Effector CD8-positive, alpha-beta T cell (primary cell): ENCODE results near the gene KLHL6.
"Not testable (repeated sequence)": the region's sequence is repeated elsewhere in the genome, so short reads cannot be mapped to it uniquely, and the experiment has no call there.

ENCODE experiments used
- DNase-seq: peaks from one replicate; lab custom pipeline; 2025; lab: John Stamatoyannopoulos, UW

KLHL6 gene

DNA sequence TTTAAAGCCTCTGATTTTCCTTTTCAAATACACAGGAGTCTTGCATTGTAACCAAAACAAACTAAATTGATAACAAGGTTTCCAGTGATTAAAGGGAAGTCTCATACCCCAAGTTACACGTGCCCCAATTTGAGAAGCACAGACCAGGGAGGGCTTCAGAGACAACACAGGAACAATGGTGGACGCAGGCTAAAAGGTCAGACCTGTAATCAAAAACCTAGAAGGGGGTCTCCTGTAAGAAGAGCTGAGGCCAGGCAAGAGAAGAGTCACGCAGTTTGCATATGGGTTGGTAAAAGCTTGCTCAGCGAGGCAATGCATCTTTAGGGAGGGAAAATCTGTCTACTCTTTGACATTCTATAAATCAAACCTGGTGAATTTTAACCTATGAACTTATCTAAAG, 68.5 kb downstream of the KLHL6 start:
- DNase-seq = no peak

DNA sequence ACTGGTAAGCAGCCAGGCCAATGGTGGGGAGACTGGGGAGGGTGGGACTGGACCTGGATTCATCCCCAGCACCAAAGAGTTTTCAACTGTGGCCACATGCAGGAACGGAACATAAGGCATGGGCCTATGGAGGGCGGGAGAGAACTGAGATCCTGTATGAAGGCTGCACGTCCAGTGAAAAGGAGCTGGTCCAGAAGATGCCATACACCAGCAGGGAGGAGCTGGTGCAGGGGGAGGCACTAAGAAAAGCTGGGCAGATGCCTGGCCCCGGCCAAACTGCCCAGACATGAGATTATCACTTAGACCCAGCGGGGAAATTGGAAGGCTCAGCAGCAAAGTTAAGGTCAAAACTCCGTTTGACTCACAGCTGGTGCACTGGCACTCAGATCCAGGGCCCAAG, 69.0 kb downstream of the KLHL6 start:
- DNase-seq = no peak

DNA sequence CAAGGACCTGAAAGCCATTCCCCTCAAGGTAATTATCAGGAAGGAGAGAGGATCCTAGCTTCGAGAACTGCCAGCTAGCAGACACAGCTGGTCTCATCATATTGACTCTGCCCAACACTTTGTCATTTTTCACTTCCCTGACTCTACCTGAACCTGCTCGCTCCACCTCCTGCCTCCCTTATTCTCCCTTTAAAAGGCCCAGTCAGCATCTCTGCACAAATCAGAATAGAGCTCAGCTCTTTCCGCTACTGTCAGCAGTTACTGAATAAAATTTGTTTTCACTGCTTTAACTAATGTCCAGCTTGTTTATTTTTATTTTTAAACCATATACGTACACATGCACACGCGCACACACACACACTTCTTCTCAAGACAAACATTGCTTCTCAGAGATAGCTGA, 69.9 kb downstream of the KLHL6 start:
- no peak for DNase-seq

DNA sequence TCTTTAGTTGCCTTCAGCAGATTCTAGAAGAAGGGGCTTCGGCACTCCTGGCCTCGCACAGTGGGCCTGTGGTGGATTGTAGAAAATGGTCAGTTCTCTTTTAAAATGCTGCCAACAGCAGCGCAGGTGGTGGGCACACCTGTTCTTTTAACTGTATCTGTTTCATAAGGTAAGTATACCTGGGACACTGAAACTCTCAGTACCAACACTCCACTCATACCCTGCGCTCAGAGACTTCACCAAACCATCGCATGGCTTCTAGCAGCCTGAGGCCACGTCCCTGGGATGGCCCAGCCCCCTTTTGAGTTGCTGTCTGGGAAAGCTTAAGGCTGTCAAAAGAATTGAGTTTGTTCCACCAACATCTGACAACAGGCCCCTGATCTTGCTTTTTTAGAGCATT, 70.4 kb downstream of the KLHL6 start:
- DNase-seq = no peak

DNA sequence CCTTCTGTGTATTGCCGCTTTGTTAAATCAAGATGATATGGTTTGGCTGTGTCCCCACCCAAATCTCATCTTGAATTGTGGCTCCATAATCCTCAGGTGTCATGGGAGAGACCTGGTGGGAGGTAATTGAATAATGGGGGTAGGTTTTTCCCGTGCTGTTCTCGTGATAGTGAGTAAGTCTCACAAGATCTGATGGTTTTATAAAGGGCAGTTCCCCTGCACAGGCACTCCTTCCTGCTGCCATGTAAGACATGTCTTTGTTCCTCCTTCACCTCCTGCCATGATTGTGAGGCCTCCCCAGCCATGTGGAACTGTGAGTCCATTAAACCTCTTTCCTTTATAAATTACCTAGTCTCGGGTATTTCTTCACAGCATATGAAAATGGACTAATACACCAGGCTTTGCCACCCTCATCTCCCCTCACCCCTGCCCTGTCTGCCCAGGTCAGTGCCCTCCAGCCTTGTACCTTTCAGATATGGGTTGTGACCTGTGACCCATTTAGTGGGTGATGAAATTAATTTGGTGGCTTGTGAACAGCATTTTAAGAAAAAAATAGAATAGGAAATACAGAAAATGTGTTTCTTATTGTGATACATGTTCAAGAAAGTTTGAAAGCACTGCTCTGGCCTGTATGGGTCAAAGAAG, 71.0 kb downstream of the KLHL6 start:
- no peak for DNase-seq

DNA sequence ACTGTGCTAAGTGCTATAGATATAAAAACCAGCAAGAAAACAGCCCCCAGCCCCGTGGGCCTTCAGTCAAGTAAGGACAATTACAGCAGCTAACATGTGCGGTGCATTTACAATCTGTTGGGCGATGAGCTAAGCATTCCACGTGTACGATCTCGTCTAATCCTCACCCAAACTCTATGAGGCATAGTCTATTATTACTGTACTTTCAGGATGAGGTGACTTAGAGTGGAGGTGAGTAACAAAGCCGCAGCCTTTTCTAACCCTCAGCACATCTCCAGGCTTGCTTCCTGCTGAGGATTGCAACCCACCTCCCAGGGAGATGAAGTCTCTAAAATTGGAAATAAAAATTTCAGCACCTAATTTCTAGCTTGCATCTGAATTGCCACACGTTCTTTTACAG, 73.9 kb downstream of the KLHL6 start:
- DNase-seq = no peak

DNA sequence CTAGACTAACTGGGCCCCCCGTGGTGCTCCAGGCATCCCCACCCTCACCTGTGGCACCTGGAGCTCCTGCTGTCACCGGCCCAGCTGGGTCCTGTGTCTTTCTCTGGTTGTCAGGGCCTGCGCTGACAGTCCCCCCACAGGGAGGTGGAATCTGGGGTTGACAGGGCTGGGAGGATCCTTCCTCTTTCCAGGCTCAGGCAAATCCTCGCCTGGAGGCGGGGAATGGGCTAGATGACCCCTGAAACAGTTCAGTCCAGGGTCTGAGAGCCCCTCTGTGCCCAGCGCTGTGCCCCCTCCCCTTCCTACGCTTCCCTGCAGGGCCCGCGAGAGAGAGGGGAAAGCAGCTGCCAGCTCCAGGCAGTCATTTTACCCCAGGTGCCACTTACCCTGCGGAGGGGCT, 77.0 kb downstream of the KLHL6 start:
- DNase-seq = no peak

DNA sequence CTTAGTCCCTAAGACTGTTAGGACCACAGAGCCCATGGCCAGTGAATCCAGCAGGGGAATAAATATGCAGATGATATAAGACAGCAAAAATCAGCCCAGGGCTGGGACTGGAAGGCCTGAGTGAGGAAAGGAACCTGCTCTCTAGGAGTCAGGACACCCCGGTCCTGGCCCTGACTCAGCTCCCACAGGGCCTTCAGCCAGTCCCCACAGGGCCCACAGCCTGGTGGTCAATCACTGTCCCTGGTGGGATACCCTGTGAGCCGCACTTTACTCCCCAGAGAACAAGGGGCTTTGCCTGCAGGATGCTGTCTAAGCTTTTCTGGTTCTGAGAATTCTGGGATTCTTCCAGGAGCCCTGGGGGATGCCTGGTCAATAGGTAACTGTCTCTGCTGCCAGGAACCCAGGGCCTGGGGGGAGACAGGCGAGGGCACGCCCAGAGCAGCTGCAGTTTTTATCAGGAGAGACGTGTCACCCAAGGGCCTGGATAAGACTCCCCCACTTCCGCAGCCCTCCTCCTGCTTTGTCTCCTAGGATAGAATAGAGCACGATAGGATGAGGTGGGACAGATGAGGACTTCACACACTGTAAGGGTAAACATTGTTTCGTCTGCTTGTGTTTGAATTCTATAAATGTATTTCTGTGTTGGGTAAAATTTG, 77.6 kb downstream of the KLHL6 start:
- DNase-seq = no peak

DNA sequence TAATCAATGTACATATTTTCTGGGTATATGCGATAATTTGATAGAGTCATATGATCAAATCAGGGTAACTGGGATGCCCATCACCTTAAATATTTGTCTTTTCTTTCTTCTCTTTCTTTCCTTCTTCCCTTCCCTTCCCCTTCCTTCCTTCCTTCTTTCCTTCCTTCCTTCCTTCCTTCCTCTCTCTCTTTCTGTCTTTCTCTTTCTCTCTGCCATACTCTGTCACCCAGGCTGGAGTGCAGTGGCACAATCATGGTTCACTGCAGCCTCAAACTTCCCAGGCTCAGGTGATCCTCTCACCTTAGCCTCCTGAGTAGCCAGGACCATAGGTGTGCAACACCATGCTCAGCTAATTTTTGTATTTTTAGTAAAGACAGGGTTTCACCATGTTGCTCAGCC, 79.7 kb downstream of the KLHL6 start:
- not testable (repeated sequence) for DNase-seq

DNA sequence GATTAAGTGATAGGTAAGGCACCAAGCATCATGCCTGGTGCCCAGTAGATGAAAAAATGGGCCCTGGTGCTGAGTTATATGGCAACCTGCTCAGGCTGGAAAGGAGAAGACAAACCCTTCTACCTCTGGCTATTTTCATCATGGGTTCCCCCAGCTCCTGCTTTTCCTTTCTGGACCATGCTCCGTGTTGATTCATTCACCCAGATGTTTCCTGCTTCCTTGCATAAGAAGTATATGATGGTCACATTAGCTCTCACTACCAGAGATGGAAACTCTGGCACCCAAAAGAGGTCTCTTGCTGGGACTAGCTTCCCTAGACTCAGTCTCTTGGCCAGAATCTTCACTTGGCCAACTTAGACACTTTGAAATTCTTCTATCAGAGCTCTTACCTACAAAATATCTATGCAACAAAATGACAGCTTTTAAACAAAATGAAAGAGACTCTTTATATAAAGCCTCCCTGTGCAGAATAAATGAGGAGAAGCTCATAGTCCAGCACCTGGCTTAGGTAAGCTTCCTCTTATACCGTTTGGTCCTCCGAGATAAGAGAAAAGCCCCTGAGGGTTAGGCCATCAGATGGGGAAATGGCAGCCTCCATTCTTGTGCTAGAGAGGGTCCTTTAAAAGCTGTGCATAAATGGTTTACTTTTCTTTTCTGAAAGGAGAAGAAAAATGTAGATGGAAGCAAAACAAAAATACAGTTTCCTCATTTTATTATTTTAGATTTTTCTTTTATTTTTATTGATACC, 80.3 kb downstream of the KLHL6 start:
- no peak for DNase-seq

DNA sequence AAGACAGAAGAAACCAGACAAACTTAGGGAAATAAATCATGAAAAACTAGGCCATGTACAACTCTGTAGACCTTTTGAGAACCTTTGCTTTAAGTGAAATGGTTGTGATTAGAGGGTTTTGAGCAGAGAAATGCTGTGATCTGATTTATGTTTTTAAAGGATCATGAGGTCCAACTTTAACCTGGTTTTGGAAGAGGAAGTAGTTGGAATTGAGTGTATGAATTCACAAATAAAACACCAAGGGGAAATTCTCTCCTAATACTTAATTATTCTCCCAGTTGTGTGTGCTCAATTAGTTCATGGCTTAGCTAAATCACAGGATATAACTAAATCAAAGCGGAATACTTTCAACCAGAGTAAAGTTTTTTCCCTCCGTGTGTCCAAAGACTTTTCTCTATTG, 81.5 kb downstream of the KLHL6 start:
- DNase-seq = no peak

DNA sequence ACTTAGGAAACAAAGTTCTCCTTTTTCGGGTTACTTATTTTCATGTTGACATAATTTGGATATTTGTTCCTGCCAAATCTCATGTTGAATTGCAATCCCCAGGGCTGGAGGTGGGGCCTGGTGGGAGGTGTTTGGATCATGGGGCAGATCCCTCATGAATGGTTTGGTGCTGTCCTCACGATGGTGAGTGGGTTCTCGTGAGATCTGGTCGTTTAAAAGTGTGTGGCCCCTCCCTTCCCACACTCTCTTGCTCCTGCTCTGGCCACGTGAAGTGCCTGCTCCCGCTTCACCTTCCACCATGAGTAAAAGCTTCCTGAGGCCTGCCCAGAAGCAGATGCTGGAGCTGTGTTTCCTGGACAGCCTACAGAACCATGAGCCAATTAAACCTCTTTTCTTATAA, 83.4 kb downstream of the KLHL6 start:
- DNase-seq = no peak

DNA sequence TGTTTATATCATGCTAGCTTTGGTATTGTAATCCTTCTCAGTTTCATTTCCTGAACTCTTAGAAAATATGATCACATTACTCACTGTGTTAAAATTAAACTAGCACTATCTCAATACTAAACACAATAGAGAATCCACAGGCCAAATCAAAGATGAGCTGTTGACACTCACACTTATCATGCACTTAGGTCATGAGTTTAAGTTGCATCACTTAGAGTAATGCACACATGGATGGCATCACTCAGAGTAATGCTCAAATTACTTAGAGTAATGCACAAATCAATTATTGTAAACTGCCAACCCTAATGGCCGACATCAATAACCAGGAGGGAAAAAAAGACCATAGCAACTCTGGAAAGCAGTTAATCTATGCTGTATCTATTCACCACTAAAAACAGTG, 87.1 kb downstream of the KLHL6 start:
- no peak for DNase-seq

DNA sequence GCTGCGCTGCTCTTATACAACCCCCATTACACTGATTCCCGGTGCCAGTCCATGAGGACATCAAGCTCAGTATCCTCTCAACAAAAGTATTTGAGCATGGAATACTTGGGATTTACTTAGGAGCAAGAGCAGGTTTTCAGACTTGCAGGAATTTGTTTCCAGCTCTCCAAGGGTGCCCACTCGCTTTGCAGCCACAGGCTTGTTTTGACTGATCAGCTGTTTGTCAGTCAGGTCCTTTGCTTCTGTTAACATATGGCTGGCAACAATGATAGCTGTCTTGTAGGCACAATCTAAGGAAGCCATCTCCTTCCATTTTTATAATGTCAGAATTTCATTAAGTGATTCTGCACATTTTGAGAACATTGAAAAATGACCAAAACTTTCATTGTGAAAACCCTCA, 88.9 kb downstream of the KLHL6 start:
- DNase-seq = no peak

DNA sequence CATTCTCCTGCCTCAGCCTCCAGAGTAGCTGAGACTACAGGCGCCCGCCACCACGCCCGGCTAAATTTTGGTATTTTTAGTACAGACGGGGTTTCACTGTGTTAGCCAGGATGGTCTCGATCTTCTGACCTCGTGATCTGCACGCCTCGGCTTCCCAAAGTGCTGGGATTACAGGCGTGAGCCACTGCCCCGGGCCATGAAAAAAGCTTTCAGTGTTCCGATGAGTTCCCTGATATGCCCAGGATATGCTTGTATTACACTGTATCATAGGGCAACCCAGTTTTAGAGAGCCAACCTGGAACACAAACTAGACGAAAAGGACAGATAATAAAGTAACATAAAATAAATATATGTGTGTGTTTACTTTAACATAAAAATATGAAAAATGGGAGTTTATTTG, 89.8 kb downstream of the KLHL6 start:
- DNase-seq = not testable (repeated sequence)

DNA sequence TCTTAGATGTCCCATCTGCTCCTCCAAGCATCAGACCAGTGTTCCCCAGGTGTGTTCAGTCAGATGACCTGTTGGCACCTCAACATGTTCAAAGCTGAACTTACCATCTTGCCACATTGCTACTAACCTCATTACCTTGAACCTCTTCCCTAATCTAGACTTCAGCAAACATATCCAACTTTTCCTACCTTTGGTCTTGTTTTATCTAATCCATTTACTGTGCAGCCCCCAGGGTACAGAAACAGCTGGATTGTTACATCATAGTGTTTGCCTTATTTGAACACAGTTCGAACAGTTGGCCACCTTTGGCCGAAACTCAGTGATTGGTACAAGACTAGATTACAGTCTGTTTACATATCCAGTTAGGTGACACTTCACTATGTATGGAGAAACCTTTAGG, 91.0 kb downstream of the KLHL6 start:
- no peak for DNase-seq

DNA sequence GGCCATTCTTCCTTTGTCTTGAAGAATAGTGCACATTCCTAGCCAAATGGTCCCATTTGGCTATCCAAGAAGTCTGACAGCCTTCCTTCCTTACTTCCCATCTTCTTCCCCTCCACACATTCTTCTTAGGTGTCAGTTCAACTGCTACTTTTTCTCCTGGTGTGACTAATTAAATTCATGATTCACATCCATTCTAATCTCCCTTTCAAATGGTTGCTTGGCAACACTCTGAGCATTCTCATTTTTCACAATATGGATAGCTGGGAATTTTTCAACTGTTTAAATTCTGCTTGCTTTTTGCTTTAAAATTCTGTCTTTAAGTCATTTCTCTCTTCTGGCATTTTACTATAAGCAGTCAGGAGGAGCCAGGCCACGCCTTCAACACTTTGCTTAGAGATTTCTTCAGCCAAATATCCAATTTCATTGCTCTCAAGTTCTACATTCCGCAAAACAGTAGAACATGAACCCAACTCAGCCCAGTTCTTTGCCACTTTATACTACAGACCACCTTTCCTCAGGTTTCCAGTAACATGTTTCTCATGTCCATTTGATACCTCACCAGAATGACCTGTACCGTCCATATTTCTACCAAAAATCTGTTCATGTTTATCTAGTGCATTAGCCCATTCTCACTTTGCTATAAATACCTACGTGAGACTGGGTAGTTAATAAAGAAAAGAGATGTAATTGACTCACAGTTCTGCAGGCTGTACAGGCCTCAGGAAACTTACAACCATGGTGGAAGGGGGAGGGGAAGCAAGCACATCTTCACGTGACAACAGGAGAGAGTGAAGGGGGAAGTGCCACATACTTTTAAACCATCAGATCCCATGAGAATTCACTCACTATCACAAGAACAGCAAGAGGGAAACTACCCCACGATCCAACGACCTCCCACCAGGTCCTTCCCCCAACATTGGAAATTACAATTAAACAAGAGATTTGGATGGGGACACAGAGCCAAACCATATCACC, 95.1 kb downstream of the KLHL6 start:
- no peak for DNase-seq

DNA sequence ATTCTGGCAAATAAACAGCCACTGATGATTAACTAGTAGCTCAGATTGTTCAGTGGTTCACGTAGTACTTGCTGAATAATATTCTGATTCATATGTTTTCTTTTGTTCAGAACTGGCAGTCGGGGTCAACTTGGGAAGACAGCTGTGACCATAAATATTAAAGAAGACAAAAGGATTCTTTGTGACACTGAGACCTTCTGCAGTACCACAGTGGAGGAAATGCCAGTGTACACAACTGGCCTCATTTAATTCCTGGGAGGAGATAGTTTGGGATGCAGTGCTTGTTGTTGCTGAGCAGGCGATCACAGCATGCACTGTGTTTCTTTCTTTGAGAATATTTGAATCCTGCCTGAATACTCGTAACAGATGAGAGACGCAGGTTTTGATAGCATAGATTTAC, 100.4 kb downstream of the KLHL6 start:
- DNase-seq = no peak

DNA sequence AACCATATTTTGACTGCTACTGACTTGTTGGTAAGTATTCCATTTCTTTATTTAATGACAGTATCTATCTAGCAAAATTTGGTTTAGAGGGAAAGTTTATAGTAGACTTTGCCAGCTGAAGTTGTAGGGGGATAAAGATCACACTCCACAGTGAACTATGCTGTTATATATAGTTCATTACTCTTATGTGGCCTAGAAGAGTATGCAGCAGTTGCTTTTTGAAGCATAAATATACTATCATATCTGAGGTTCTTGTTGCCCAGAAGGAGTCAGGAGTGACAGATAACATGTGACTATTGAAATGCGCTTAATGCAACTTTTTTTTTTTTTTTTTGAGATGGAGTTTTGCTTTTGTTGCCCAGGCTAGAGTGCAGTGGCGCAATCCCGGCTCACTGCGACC, 101.4 kb downstream of the KLHL6 start:
- DNase-seq = no peak

DNA sequence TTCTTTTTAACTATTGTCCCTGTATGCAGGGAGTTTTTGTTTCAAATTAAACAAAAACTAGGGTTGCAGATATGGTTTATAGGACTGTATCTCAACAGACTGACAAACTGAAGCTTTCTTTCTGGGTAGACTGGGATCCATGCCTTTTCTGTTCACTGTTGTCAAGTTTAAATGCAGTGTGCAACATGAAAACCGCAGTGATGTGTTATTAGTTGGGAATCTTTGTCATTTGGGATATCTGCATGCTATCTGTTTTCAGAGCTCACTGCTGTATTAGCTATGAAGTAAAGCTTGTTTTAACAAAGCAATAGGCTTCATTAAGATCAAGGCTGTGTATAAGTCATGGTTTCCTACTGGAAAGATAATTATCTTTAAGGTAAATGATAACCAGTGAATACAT, 105.7 kb downstream of the KLHL6 start:
- no peak for DNase-seq

DNA sequence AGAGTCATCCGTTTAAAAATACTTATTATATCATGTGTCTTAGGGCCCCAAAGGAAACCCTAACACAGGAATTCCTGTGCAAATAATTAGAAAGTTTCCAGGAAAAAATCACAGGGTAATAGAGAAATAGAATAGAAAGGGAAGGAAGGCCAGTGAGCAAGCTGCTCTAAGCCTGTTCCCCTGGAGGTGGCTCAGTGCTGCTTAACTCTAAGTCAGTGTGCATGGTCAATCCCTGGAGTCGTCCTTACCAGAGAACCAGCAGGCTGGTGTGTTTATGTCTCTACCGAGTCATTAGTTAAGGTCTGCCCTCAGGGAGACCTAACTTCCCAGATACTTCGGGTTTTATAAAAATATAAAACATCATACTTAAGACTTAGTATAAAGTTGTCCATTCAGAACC, 106.1 kb downstream of the KLHL6 start:
- DNase-seq = no peak
